Colonic mucosa (tissue), 4 donors: ENCODE results near the gene CCDC88C. TPM values are rescaled to one million over a fixed set of nuclear protein-coding genes. Genes with fewer than 3 reads are reported as not detected.
A peak's percentile ranks its signal among the peaks of the same experiment; 100 is the strongest.
"Not testable (repeated sequence)": the region's sequence is repeated elsewhere in the genome, so short reads cannot be mapped to it uniquely, and the experiment has no call there.

ENCODE experiments used
- DNase-seq: peaks from one replicate; pipeline ENCODE4 v3.0.0-alpha.2; 2020
- H3K27ac ChIP-seq: fragments of 200-600 bp; one replicate; pipeline ENCODE4 v1.8.0; 2021
- H3K27me3 ChIP-seq: fragments of 200-600 bp; one replicate; pipeline ENCODE4 v1.8.0; 2021
- H3K36me3 ChIP-seq: fragments of 200-600 bp; one replicate; pipeline ENCODE4 v1.8.0; 2021
- H3K4me1 ChIP-seq: fragments of 200-600 bp; one replicate; pipeline ENCODE4 v1.8.0; 2021; ENCODE audit warnings: mild to moderate bottlenecking
- H3K4me3 ChIP-seq: fragments of 200-600 bp; one replicate; pipeline ENCODE4 v1.8.0; 2021
- H3K9ac ChIP-seq, 2 donors: one replicate each; pipeline ENCODE4 v1.7.0; 2013; ENCODE audit warnings: control low read depth in 2 of 2, low read depth in 2 of 2, low read length in 2 of 2
- H3K9me3 ChIP-seq: fragments of 200-600 bp; one replicate; pipeline ENCODE4 v1.8.0; 2021
- CTCF ChIP-seq: fragments of 200-600 bp; IDR thresholded peaks from one replicate; pipeline ENCODE4 v1.8.0; 2022; ENCODE audit warnings: antibody characterized with exemption, mild to moderate bottlenecking
- intact Hi-C: fragments of 100-400 bp; cut with DNase I; formaldehyde crosslinking; loops from one replicate; pipeline ENCODE4 v1.14.1; 2022
- total RNA-seq, 2 donors: library from RNA; stranded (reverse); fragmentation: NEBNext Ultra II Directional in 1 of 2; extraction: Animal tissue kit (Norgen Biotek cat#: 25700) in 1 of 2; gene quantifications; one replicate each; pipeline ENCODE4 v1.2.1, GENCODE V29; 2021
- donor health status: healthy.
- donor health status: DM: no; HTN: no; CAD: no.
- donor health status: DM: no; HTN: no; CAD: no.

Gene CCDC88C
- total RNA-seq, 2 donors from 2014 or later = 45.6 to 48.0 TPM

GRCh38 chr14:91267965-91268437, 149.6 kb downstream of the CCDC88C start:
- Histone ChIP-seq H3K27me3 (peaks cover 3% of the 10 kb centered on the region), H3K4me3 (no peak overlapping the region), H3K4me1 (peaks cover 5% of the 10 kb centered on the region), H3K36me3 (no peaks in the 10 kb centered on the region), H3K27ac (no peak overlapping the region), H3K9ac (no peak overlapping the region), H3K9me3 (no peaks in the 10 kb centered on the region)
- intact Hi-C loops = no loop called here
- TF ChIP-seq CTCF = no peak
- DNase-seq = no peak

GRCh38 chr14:91266276-91266675, 151.3 kb downstream of the CCDC88C start:
- H3K36me3 ChIP-seq, H3K27me3 ChIP-seq, H3K4me3 ChIP-seq, H3K4me1 ChIP-seq, H3K27ac ChIP-seq, intact Hi-C loops, H3K9me3 ChIP-seq, H3K9ac ChIP-seq, DNase-seq: not testable (repeated sequence)

- no peak for TF ChIP-seq CTCF
- no peaks in the 10 kb centered on the region for H3K9me3 ChIP-seq
- no peaks in the 10 kb centered on the region for H3K36me3 ChIP-seq
- H3K27ac ChIP-seq = no peak overlapping the region
- intact Hi-C loops = no loop called here
- no peak overlapping the region for H3K4me3 ChIP-seq
- DNase-seq = no peak
- peaks cover 3% of the 10 kb centered on the region for H3K27me3 ChIP-seq
- H3K4me1 ChIP-seq = peaks cover 5% of the 10 kb centered on the region
- H3K9ac ChIP-seq = no peak overlapping the region
Measured at GRCh38 chr14:91265404-91265803, 152.2 kb downstream of the CCDC88C start.

- Histone ChIP-seq H3K36me3 (no peaks in the 10 kb centered on the region), H3K4me1 (peaks cover 4% of the 10 kb centered on the region), H3K4me3 (peak overlapping the region; percentile 31), H3K27ac (no peak overlapping the region), H3K9ac (peak overlapping the region; percentile 51 to 58), H3K9me3 (no peaks in the 10 kb centered on the region), H3K27me3 (peaks cover 3% of the 10 kb centered on the region)
- DNase-seq = no peak
- no peak for TF ChIP-seq CTCF
- intact Hi-C loops = no loop called here
Measured at GRCh38 chr14:91264151-91265150, 153.2 kb downstream of the CCDC88C start.

- Histone ChIP-seq H3K4me3 (no peak overlapping the region), H3K27me3 (peaks cover 3% of the 10 kb centered on the region), H3K36me3 (no peaks in the 10 kb centered on the region), H3K27ac (no peak overlapping the region), H3K9ac (no peak overlapping the region), H3K9me3 (no peaks in the 10 kb centered on the region), H3K4me1 (no peaks in the 10 kb centered on the region)
- DNase-seq = no peak
- intact Hi-C loops = no loop called here
- TF ChIP-seq CTCF = no peak
Measured at GRCh38 chr14:91263329-91263728, 154.3 kb downstream of the CCDC88C start.
